Parathyroid adenoma (tissue), 2 donors: Measurements from ENCODE around the gene CMTM3.

ENCODE experiments used
- H2AFZ ChIP-seq: fragments of 300-600 bp; sonication (generic); one replicate; pipeline ENCODE4 v1.7.0; 2017; ENCODE audit warnings: antibody characterized with exemption, mild to moderate bottlenecking
- H3K27ac ChIP-seq: fragments of 300-600 bp; sonication (generic); one replicate; pipeline ENCODE4 v1.7.0; 2017
- H3K27me3 ChIP-seq: fragments of 300-600 bp; sonication (generic); one replicate; pipeline ENCODE4 v1.7.0; 2017; ENCODE audit warnings: low read length; ENCODE audit not compliant: control insufficient read depth, insufficient read depth
- H3K36me3 ChIP-seq: fragments of 300-600 bp; sonication (generic); one replicate; pipeline ENCODE4 v1.7.0; 2017; ENCODE audit warnings: low read length; ENCODE audit not compliant: control insufficient read depth, insufficient read depth
- H3K4me1 ChIP-seq: fragments of 300-600 bp; sonication (generic); one replicate; pipeline ENCODE4 v1.7.0; 2017; ENCODE audit warnings: control low read depth
- H3K4me2 ChIP-seq: fragments of 300-600 bp; sonication (generic); one replicate; pipeline ENCODE4 v1.7.0; 2017; ENCODE audit warnings: low read length
- H3K4me3 ChIP-seq: fragments of 300-600 bp; sonication (generic); one replicate; pipeline ENCODE4 v1.7.0; 2017; ENCODE audit warnings: low read depth, low read length
- H3K79me2 ChIP-seq: fragments of 300-600 bp; sonication (generic); one replicate; pipeline ENCODE4 v1.7.0; 2017; ENCODE audit warnings: control low read depth
- H3K9ac ChIP-seq: fragments of 300-600 bp; sonication (generic); one replicate; pipeline ENCODE4 v1.7.0; 2017; ENCODE audit warnings: mild to moderate bottlenecking
- H3K9me3 ChIP-seq: fragments of 300-600 bp; sonication (generic); one replicate; pipeline ENCODE4 v1.7.0; 2017; ENCODE audit warnings: low read length; ENCODE audit not compliant: control insufficient read depth
- CTCF ChIP-seq: fragments of 300-600 bp; sonication (generic); IDR thresholded peaks from one replicate; pipeline ENCODE4 v1.7.0; 2017; ENCODE audit warnings: antibody characterized with exemption, mild to moderate bottlenecking
- donor health status: primary hyperparathyroidism.

The CMTM3 gene

GRCh38 chr16:66647866-66648265, 43.4 kb downstream of the CMTM3 start:
- Histone ChIP-seq H3K4me3 (no peak overlapping the region), H3K36me3 (no peaks in the 10 kb centered on the region), H3K4me2 (no peak overlapping the region), H3K27me3 (no peaks in the 10 kb centered on the region), H3K4me1 (peaks cover 2% of the 10 kb centered on the region), H3K9ac (no peak overlapping the region), H2AFZ (no peak overlapping the region), H3K79me2 (peaks cover 45% of the 10 kb centered on the region), H3K9me3 (no peaks in the 10 kb centered on the region), H3K27ac (no peak overlapping the region)
- TF ChIP-seq CTCF, result no peak

DNA sequence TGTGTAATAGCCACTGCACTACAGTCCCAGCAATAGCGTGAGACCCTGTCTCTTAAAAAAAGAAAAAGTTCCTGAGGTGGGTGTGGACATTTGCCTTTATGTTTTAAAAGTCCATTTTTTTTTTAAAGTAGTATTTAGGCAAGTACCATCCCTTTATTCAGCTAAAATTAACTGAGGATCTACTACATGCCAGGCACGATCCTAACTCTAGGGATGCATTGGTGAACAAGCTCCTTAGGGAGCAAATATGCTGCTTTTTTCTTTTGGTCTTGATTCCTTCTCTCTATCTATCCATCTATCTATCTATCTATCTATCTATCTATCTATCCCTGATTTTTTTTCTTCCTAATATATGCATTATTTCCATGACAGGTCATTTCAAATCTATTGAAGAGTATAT, 44.7 kb downstream of the CMTM3 start:
- no peaks in the 10 kb centered on the region for H3K9me3 ChIP-seq
- no peak overlapping the region for H3K27ac ChIP-seq
- H2AFZ ChIP-seq, result no peak overlapping the region
- no peak for TF ChIP-seq CTCF
- H3K27me3 ChIP-seq, result no peaks in the 10 kb centered on the region
- no peak overlapping the region for H3K4me2 ChIP-seq
- peaks cover 49% of the 10 kb centered on the region for H3K79me2 ChIP-seq
- H3K9ac ChIP-seq, result no peak overlapping the region
- no peak overlapping the region for H3K4me3 ChIP-seq
- H3K4me1 ChIP-seq, result peaks cover 5% of the 10 kb centered on the region
- H3K36me3 ChIP-seq, result no peaks in the 10 kb centered on the region

DNA sequence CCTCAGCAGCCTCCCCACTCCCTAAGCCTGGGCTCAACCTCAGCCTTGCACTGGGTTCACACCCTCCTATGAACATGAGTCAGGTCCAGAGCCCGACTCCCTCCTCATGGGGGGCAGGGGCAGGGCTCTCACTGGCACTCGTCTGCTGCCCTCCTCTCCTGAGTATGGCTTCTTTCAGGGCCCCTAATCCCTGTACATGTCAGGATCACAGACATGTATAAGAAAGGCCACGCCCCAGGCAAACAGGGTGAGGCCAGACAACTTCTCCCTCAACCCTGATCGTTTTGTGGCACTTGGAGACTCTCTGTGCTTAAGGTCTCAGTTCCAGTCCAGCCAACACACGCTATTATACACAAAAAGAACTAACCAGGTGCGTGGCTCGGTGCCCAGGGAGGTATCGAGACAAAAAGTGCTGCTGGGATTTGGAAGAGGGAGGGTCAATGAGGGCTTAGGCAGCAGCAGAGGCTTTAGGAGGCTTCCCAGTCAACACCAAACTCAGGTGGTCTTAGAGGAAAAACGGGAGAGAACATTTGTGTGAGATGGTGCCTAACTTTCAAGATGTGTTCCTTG, 45.2 kb downstream of the CMTM3 start:
- Histone ChIP-seq H3K27me3 (no peaks in the 10 kb centered on the region), H3K27ac (no peak overlapping the region), H3K79me2 (peaks cover 50% of the 10 kb centered on the region), H3K9me3 (no peaks in the 10 kb centered on the region), H3K4me2 (no peak overlapping the region), H3K36me3 (no peaks in the 10 kb centered on the region), H3K9ac (no peak overlapping the region), H2AFZ (no peak overlapping the region), H3K4me3 (no peak overlapping the region), H3K4me1 (peaks cover 5% of the 10 kb centered on the region)
- no peak for TF ChIP-seq CTCF

DNA sequence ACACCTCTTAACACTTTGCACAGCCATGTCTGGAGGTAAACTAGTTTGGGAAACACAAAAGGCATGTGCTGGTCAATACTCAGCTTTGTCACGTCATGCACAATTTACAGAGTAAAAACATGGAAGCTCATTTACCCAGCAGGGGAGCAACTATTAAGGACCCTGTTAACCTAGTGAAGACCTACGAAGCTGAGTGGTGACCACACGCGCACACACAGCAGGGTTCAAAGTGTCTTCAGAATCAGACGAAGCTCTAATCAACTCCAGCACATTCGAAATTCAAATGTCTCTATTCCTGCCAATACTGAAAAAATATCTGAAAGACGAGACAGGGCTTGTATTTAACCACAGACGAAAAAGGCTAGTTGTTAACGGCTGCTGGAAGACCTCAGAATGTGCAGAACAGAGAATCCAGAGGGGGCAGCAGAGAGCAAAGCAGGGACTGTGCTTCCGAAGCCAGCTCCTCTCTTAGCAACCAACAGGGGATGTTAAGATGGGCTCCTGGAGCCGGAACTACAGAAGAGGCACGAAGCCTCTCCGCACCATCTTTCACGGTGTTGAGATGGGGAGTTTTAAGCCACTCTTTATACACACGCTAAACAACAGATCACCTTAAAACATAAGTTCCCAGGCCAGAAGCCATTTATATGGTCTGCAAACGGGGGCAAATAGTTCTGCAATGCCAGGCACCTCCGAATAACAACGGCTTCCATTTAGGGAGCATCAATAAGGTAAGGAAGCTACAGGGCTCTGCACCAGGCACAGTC, 46.4 kb downstream of the CMTM3 start:
- H3K4me3 ChIP-seq, result no peak overlapping the region
- H3K27ac ChIP-seq, result no peak overlapping the region
- H3K9ac ChIP-seq, result no peak overlapping the region
- H3K27me3 ChIP-seq, result no peaks in the 10 kb centered on the region
- no peaks in the 10 kb centered on the region for H3K36me3 ChIP-seq
- H3K9me3 ChIP-seq, result no peaks in the 10 kb centered on the region
- no peak overlapping the region for H2AFZ ChIP-seq
- H3K79me2 ChIP-seq, result peaks cover 50% of the 10 kb centered on the region
- peaks cover 5% of the 10 kb centered on the region for H3K4me1 ChIP-seq
- H3K4me2 ChIP-seq, result no peak overlapping the region
- TF ChIP-seq CTCF, result peak; percentile 92

DNA sequence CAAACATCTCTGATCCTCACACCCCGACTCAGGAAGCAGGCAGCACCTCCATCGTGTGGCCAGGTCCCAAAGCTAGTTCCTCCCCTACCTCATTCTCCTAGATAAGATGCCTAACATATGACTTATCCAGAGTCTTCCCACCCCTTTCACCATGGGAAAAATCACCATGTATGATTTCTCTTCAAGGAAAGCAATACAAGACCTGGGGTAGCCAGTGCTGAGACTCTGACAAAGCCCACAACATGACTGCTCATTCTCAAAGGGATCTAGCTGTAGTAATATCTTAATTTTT, 46.9 kb downstream of the CMTM3 start:
- no peak overlapping the region for H3K9ac ChIP-seq
- H3K9me3 ChIP-seq, result no peaks in the 10 kb centered on the region
- H3K4me2 ChIP-seq, result no peak overlapping the region
- no peak overlapping the region for H3K27ac ChIP-seq
- H2AFZ ChIP-seq, result no peak overlapping the region
- no peaks in the 10 kb centered on the region for H3K36me3 ChIP-seq
- H3K4me3 ChIP-seq, result no peak overlapping the region
- no peaks in the 10 kb centered on the region for H3K27me3 ChIP-seq
- H3K4me1 ChIP-seq, result peaks cover 5% of the 10 kb centered on the region
- no peak for TF ChIP-seq CTCF
- H3K79me2 ChIP-seq, result peaks cover 53% of the 10 kb centered on the region
